ENCODE results near the gene CROCC. TPM values are rescaled to one million over a fixed set of nuclear protein-coding genes. Genes with fewer than 3 reads are reported as not detected.

Gene CROCC
- total RNA-seq, 2 experiments from 2014 or later = 27.7 to 28.5 TPM

- POLR2A ChIA-PET = no interaction called here
- H3K9me3 Mint-ChIP-seq = no peaks in the 10 kb centered on the region
- H3K4me1 Mint-ChIP-seq (ENCODE audit: low read depth) = no peaks in the 10 kb centered on the region
- no peak overlapping the region for H3K27ac Mint-ChIP-seq
- no peak overlapping the region for H3K4me3 Mint-ChIP-seq
- no peaks in the 10 kb centered on the region for H3K36me3 Mint-ChIP-seq (ENCODE audit: low read depth)
- no peak for TF ChIP-seq CTCF (IDR thresholded peaks at IDR 0.05)
- intact Hi-C loops (cut with micrococcal nuclease) = no loop called here
- DNase-seq = no peak
- no peaks in the 10 kb centered on the region for H3K27me3 Mint-ChIP-seq
- ATAC-seq = no peak
- CTCF ChIA-PET = no interaction called here
Observed at GRCh38 chr1:16973215-16973614, 51.5 kb downstream of the CROCC start.

- DNase-seq (no peak), ATAC-seq (no peak)
- ChIA-PET CTCF (interaction anchor here (1.1 kb wide), 1 partner anchor 15 kb away, joined by 4 read pairs; no protein-coding TSS in a partner anchor), POLR2A (no interaction called here)
- no peak for TF ChIP-seq CTCF (IDR thresholded peaks at IDR 0.05)
- Mint-ChIP-seq H3K4me3 (no peak overlapping the region), H3K9me3 (no peaks in the 10 kb centered on the region), H3K27ac (no peak overlapping the region), H3K4me1 (ENCODE audit: low read depth) (no peaks in the 10 kb centered on the region), H3K27me3 (peaks cover 3% of the 10 kb centered on the region), H3K36me3 (ENCODE audit: low read depth) (no peaks in the 10 kb centered on the region)
- intact Hi-C loops (cut with micrococcal nuclease) = no loop called here
Observed at GRCh38 chr1:16975211-16975610, 53.5 kb downstream of the CROCC start.

GRCh38 chr1:16975838-16976237 lies 54.1 kb downstream of the CROCC start:
- Mint-ChIP-seq H3K9me3 (no peaks in the 10 kb centered on the region), H3K27me3 (peaks cover 6% of the 10 kb centered on the region), H3K36me3 (ENCODE audit: low read depth) (no peaks in the 10 kb centered on the region), H3K4me3 (no peak overlapping the region), H3K4me1 (ENCODE audit: low read depth) (peaks cover 3% of the 10 kb centered on the region), H3K27ac (no peak overlapping the region)
- POLR2A ChIA-PET = no interaction called here
- CTCF ChIA-PET = no interaction called here
- intact Hi-C loops (cut with micrococcal nuclease) = no loop called here
- ATAC-seq (no peak), DNase-seq (no peak)
- no peak for TF ChIP-seq CTCF (IDR thresholded peaks at IDR 0.05)

- no peaks in the 10 kb centered on the region for H3K36me3 Mint-ChIP-seq (ENCODE audit: low read depth)
- CTCF ChIA-PET = no interaction called here
- no peak for TF ChIP-seq CTCF (IDR thresholded peaks at IDR 0.05)
Observed at GRCh38 chr1:16976966-16977365, 55.2 kb downstream of the CROCC start.

GRCh38 chr1:16977377-16977776 lies 55.6 kb downstream of the CROCC start:
- H3K27ac Mint-ChIP-seq = no peak overlapping the region

More at GRCh38 chr1:16976966-16977365, 55.2 kb downstream of the CROCC start:
- no peak for DNase-seq
- no peak for ATAC-seq
- Mint-ChIP-seq H3K4me3 (no peak overlapping the region), H3K27me3 (peaks cover 14% of the 10 kb centered on the region), H3K4me1 (ENCODE audit: low read depth) (peaks cover 4% of the 10 kb centered on the region), H3K9me3 (no peaks in the 10 kb centered on the region), H3K27ac (no peak overlapping the region)
- intact Hi-C loops (cut with micrococcal nuclease) = no loop called here
- POLR2A ChIA-PET = no interaction called here

More at GRCh38 chr1:16977377-16977776, 55.6 kb downstream of the CROCC start:
- TF ChIP-seq CTCF (IDR thresholded peaks at IDR 0.05) = no peak
- ATAC-seq (no peak), DNase-seq (no peak)
- peaks cover 14% of the 10 kb centered on the region for H3K27me3 Mint-ChIP-seq
- no peak overlapping the region for H3K4me3 Mint-ChIP-seq
- no peaks in the 10 kb centered on the region for H3K36me3 Mint-ChIP-seq (ENCODE audit: low read depth)
- intact Hi-C loops (cut with micrococcal nuclease) = no loop called here
- ChIA-PET CTCF (no interaction called here), POLR2A (no interaction called here)
- H3K9me3 Mint-ChIP-seq = no peaks in the 10 kb centered on the region
- H3K4me1 Mint-ChIP-seq (ENCODE audit: low read depth) = peaks cover 4% of the 10 kb centered on the region
